SK-N-SH treated with all-trans-retinoic acid at 6 μM for 48 hours (cell line): Measurements from ENCODE around the gene GAREM2.

Source experiments
- ATAC-seq: fragments of 200-7000 bp; cut with Tn5 transposase; 3 replicates; pipeline ENCODE4 v1.9.1; 2020; ENCODE audit warnings: mild to moderate bottlenecking, moderate library complexity
- ARNTL ChIP-seq: fragments of 450-650 bp; formaldehyde crosslinking; IDR thresholded peaks from 2 replicates; pipeline ENCODE4 v1.5.0; 2020; ENCODE audit warnings: low read depth, mild to moderate bottlenecking, moderate library complexity, borderline replicate concordance
- BACH2 ChIP-seq: fragments of 250-450 bp; sonication (Bioruptor Pico); IDR thresholded peaks from 2 replicates; pipeline ENCODE4 v1.9.0; 2021; ENCODE audit warnings: mild to moderate bottlenecking, borderline replicate concordance
- CSDC2 ChIP-seq: fragments of 250-450 bp; sonication (Bioruptor Pico); IDR thresholded peaks from 2 replicates; pipeline ENCODE4 v1.5.0; 2020; ENCODE audit warnings: mild to moderate bottlenecking, moderate library complexity
- ESRRG ChIP-seq: fragments of 250-450 bp; sonication (Bioruptor Pico); IDR thresholded peaks from 2 replicates; pipeline ENCODE4 v1.6.1; 2021; ENCODE audit warnings: mild to moderate bottlenecking
- GLIS3 ChIP-seq: fragments of 250-450 bp; sonication (Bioruptor Pico); IDR thresholded peaks from 2 replicates; pipeline ENCODE4 v1.5.0; 2020; ENCODE audit warnings: mild to moderate bottlenecking, moderate library complexity
- ISL1 ChIP-seq: fragments of 250-450 bp; sonication (Bioruptor Pico); IDR thresholded peaks from 2 replicates; pipeline ENCODE4 v2.1.2; 2022; ENCODE audit warnings: mild to moderate bottlenecking, moderate library complexity
- OSR1 ChIP-seq: fragments of 250-450 bp; sonication (Bioruptor Pico); IDR thresholded peaks from 2 replicates; pipeline ENCODE4 v1.8.0; 2022; ENCODE audit warnings: moderate library complexity, mild to moderate bottlenecking, inconsistent platforms
- PPARA ChIP-seq: fragments of 250-450 bp; sonication (Bioruptor Pico); IDR thresholded peaks from 2 replicates; pipeline ENCODE4 v1.5.0; 2020; ENCODE audit warnings: mild to moderate bottlenecking, borderline replicate concordance
- RARB ChIP-seq: fragments of 250-450 bp; sonication (Bioruptor Pico); IDR thresholded peaks from 2 replicates; pipeline ENCODE4 v1.8.0; 2021; ENCODE audit warnings: mild to moderate bottlenecking, moderate library complexity
- SNAI2 ChIP-seq: fragments of 250-450 bp; sonication (Bioruptor Pico); IDR thresholded peaks from 2 replicates; pipeline ENCODE4 v1.5.0; 2020; ENCODE audit warnings: mild to moderate bottlenecking, moderate library complexity
- TCF4 ChIP-seq: fragments of 250-450 bp; sonication (Bioruptor Pico); IDR thresholded peaks from 2 replicates; pipeline ENCODE4 v1.8.0; 2021; ENCODE audit warnings: mild to moderate bottlenecking, moderate library complexity, borderline replicate concordance
- TOX ChIP-seq: fragments of 250-450 bp; sonication (Bioruptor Pico); IDR thresholded peaks from 2 replicates; pipeline ENCODE4 v1.8.0; 2021; ENCODE audit warnings: mild to moderate bottlenecking, moderate library complexity, borderline replicate concordance
- ZC3H10 ChIP-seq: fragments of 250-450 bp; sonication (Bioruptor Pico); IDR thresholded peaks from 2 replicates; pipeline ENCODE4 v1.5.1; 2021; ENCODE audit warnings: mild to moderate bottlenecking, moderate library complexity
- ZFP3 ChIP-seq: fragments of 250-450 bp; sonication (Bioruptor Pico); IDR thresholded peaks from 2 replicates; pipeline ENCODE4 v1.5.0; 2020; ENCODE audit warnings: mild to moderate bottlenecking, moderate library complexity
- ZFP30 ChIP-seq: fragments of 450-650 bp; formaldehyde crosslinking; IDR thresholded peaks from 2 replicates; pipeline ENCODE4 v1.5.0; 2022; ENCODE audit warnings: mild to moderate bottlenecking, moderate library complexity
- ZNF565 ChIP-seq: fragments of 450-650 bp; formaldehyde crosslinking; conservative IDR thresholded peaks from 2 replicates; pipeline ENCODE4 v1.5.0; 2020; ENCODE audit warnings: low read depth, mild to moderate bottlenecking, moderate library complexity
- ZNF70 ChIP-seq: fragments of 450-650 bp; formaldehyde crosslinking; IDR thresholded peaks from 2 replicates; pipeline ENCODE4 v1.5.0; 2020; ENCODE audit warnings: mild to moderate bottlenecking, moderate library complexity
- ZNF8 ChIP-seq: fragments of 450-650 bp; formaldehyde crosslinking; IDR thresholded peaks from 2 replicates; pipeline ENCODE4 v1.5.0; 2020; ENCODE audit warnings: mild to moderate bottlenecking, moderate library complexity
- TF ChIP-seq, protein P1 (sequence below): fragments of 250-450 bp; sonication (Bioruptor Pico); IDR thresholded peaks from 2 replicates; pipeline ENCODE4 v1.8.0; 2021; ENCODE audit warnings: low read depth, mild to moderate bottlenecking, moderate library complexity, borderline replicate concordance
- TF ChIP-seq, protein P2 (sequence below): fragments of 250-450 bp; sonication (Bioruptor Pico); IDR thresholded peaks from 2 replicates; pipeline ENCODE4 v1.5.1; 2021; ENCODE audit warnings: mild to moderate bottlenecking, moderate library complexity
- TF ChIP-seq, protein P3 (sequence below): fragments of 250-450 bp; sonication (Bioruptor Pico); IDR thresholded peaks from 2 replicates; pipeline ENCODE4 v1.5.0; 2020; ENCODE audit warnings: mild to moderate bottlenecking, moderate library complexity
- TF ChIP-seq, protein P4 (sequence below): fragments of 250-450 bp; sonication (Bioruptor Pico); IDR thresholded peaks from 2 replicates; pipeline ENCODE4 v1.8.0; 2020; ENCODE audit warnings: mild to moderate bottlenecking, moderate library complexity, borderline replicate concordance

Gene GAREM2

DNA sequence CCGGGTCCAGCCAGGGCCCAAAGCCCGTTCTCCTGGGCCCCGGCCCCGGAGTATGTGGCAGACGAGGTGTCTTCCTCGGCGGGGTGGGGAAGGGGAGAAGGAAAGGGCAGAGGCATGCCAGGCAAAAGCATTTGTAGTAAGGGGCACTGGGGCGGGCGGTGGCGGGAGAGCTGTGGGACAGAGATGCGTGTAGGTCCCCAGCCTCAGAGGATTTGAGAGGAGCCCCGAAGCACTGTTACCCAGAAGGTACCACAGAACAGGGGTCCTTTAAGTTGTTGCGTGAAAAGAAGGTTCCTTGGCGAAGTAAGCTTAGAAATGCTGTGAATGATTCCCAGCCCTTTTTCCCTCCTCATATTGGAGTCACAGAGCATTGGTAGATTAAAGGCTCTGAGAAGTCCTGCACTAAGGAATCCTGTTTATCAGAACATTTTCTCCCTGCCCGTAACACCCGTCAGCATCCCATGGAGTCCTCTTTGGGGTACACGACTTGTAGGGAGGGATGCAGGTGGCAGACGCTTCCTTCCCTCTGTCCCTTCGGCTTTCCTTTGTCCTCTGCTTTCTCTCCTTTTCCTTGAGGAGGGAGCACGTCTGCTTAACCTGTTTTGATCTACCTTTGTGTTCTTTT lies 12.5 kb downstream of the GAREM2 start:
- TF ChIP-seq PPARA (CRISPR knock-in tag) (no peak), RARB (CRISPR knock-in tag) (no peak), GLIS3 (CRISPR knock-in tag) (no peak), TOX (no peak), ZNF565 (no peak), ZFP3 (no peak), SNAI2 (CRISPR knock-in tag) (no peak), ZNF70 (CRISPR knock-in tag) (no peak), ESRRG (CRISPR knock-in tag) (no peak)
- TF ChIP-seq, protein P1, sequence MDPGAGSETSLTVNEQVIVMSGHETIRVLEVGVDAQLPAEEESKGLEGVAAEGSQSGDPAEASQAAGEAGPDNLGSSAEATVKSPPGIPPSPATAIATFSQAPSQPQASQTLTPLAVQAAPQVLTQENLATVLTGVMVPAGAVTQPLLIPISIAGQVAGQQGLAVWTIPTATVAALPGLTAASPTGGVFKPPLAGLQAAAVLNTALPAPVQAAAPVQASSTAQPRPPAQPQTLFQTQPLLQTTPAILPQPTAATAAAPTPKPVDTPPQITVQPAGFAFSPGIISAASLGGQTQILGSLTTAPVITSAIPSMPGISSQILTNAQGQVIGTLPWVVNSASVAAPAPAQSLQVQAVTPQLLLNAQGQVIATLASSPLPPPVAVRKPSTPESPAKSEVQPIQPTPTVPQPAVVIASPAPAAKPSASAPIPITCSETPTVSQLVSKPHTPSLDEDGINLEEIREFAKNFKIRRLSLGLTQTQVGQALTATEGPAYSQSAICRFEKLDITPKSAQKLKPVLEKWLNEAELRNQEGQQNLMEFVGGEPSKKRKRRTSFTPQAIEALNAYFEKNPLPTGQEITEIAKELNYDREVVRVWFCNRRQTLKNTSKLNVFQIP (CRISPR knock-in tag), result no peak
- TF ChIP-seq, all 23 proteins: peak for 0
- ATAC-seq, result no peak

DNA sequence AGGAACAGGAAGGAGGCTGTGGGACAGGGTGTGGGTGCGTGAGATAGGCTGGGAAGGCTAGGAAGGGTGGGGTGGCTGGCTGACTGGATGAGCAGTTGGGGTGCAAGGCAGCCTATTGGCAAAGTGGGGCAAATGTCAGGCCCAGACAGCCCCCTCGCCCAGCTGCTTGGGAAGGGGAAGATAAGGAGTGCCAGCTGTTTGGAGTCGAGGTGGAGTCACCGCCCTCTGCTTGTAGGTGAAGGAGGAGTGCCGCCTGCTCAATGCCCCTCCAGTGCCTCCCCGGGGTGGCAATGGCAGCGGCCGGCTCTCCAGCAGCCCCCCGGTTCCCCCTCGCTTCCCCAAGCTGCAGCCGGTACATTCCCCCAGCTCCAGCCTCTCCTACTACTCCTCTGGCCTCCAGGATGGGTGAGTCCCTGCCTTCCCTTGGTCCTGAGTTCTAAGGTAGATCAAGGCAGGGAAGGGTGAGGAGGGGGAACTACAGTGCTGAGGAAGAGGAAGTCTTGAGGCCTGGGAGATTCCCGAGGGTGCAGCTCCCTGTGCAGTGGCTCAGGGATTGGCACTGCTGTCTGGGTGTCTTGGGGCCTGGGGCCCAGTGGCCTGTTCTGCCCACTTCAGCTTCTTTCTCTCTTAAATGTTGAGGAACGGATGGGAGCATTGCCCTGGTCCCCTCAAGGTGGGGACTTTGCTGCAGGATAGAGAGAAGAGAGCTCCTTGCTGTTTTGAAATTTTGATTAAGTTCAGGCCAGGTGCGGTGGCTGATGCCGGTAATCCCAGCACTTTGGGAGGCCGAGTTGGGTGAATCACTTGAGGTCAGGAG lies 13.3 kb downstream of the GAREM2 start:
- TF ChIP-seq ZFP3, result no peak
- no peak for TF ChIP-seq CSDC2 (CRISPR knock-in tag)
- TF ChIP-seq ZNF8, result no peak
- no peak for TF ChIP-seq ARNTL (CRISPR knock-in tag)
- TF ChIP-seq ESRRG (CRISPR knock-in tag), result no peak
- TF ChIP-seq, protein P2, sequence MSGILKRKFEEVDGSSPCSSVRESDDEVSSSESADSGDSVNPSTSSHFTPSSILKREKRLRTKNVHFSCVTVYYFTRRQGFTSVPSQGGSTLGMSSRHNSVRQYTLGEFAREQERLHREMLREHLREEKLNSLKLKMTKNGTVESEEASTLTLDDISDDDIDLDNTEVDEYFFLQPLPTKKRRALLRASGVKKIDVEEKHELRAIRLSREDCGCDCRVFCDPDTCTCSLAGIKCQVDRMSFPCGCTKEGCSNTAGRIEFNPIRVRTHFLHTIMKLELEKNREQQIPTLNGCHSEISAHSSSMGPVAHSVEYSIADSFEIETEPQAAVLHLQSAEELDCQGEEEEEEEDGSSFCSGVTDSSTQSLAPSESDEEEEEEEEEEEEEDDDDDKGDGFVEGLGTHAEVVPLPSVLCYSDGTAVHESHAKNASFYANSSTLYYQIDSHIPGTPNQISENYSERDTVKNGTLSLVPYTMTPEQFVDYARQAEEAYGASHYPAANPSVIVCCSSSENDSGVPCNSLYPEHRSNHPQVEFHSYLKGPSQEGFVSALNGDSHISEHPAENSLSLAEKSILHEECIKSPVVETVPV, result no peak
- TF ChIP-seq ZFP30 (CRISPR knock-in tag), result no peak
- no peak for TF ChIP-seq RARB (CRISPR knock-in tag)
- TF ChIP-seq, protein P3, sequence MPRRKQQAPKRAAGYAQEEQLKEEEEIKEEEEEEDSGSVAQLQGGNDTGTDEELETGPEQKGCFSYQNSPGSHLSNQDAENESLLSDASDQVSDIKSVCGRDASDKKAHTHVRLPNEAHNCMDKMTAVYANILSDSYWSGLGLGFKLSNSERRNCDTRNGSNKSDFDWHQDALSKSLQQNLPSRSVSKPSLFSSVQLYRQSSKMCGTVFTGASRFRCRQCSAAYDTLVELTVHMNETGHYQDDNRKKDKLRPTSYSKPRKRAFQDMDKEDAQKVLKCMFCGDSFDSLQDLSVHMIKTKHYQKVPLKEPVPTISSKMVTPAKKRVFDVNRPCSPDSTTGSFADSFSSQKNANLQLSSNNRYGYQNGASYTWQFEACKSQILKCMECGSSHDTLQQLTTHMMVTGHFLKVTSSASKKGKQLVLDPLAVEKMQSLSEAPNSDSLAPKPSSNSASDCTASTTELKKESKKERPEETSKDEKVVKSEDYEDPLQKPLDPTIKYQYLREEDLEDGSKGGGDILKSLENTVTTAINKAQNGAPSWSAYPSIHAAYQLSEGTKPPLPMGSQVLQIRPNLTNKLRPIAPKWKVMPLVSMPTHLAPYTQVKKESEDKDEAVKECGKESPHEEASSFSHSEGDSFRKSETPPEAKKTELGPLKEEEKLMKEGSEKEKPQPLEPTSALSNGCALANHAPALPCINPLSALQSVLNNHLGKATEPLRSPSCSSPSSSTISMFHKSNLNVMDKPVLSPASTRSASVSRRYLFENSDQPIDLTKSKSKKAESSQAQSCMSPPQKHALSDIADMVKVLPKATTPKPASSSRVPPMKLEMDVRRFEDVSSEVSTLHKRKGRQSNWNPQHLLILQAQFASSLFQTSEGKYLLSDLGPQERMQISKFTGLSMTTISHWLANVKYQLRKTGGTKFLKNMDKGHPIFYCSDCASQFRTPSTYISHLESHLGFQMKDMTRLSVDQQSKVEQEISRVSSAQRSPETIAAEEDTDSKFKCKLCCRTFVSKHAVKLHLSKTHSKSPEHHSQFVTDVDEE (CRISPR knock-in tag), result no peak
- TF ChIP-seq ZNF565, result no peak
- TF ChIP-seq PPARA (CRISPR knock-in tag), result no peak
- TF ChIP-seq, protein P4, sequence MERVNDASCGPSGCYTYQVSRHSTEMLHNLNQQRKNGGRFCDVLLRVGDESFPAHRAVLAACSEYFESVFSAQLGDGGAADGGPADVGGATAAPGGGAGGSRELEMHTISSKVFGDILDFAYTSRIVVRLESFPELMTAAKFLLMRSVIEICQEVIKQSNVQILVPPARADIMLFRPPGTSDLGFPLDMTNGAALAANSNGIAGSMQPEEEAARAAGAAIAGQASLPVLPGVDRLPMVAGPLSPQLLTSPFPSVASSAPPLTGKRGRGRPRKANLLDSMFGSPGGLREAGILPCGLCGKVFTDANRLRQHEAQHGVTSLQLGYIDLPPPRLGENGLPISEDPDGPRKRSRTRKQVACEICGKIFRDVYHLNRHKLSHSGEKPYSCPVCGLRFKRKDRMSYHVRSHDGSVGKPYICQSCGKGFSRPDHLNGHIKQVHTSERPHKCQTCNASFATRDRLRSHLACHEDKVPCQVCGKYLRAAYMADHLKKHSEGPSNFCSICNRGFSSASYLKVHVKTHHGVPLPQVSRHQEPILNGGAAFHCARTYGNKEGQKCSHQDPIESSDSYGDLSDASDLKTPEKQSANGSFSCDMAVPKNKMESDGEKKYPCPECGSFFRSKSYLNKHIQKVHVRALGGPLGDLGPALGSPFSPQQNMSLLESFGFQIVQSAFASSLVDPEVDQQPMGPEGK (CRISPR knock-in tag), result no peak
- no peak for TF ChIP-seq ZNF70 (CRISPR knock-in tag)
- TF ChIP-seq ZC3H10 (CRISPR knock-in tag), result no peak
- TF ChIP-seq GLIS3 (CRISPR knock-in tag), result no peak
- TF ChIP-seq ISL1 (CRISPR knock-in tag), result no peak
- no peak for TF ChIP-seq OSR1
- no peak for TF ChIP-seq SNAI2 (CRISPR knock-in tag)
- TF ChIP-seq TCF4 (CRISPR knock-in tag), result no peak
- TF ChIP-seq BACH2 (CRISPR knock-in tag), result no peak
- TF ChIP-seq, all 23 proteins: peak for 0
- no peak for ATAC-seq

DNA sequence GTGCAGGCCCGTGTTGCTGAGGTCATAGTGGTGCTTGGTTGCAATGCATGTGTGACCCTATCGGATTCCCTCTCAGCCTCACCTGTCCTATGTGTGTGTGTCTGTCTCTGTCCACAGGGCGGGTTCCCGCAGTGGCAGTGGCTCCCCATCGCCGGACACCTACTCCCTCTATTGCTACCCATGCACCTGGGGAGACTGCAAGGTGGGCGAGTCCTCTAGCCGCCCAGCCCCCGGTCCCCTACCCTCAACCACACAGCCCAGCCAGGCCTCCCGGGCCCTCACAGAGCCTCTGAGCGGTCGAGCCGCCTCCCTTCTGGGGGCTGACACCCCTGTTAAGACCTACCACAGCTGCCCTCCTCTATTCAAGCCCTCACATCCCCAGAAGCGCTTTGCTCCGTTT lies 14.2 kb downstream of the GAREM2 start:
- no peak for ATAC-seq
- TF ChIP-seq PPARA (CRISPR knock-in tag) (no peak), CSDC2 (CRISPR knock-in tag) (no peak), SNAI2 (CRISPR knock-in tag) (no peak), BACH2 (CRISPR knock-in tag) (no peak), ZNF565 (no peak), ZC3H10 (CRISPR knock-in tag) (no peak), ZFP3 (no peak), TCF4 (CRISPR knock-in tag) (no peak), ZNF8 (no peak), ZFP30 (CRISPR knock-in tag) (no peak), TOX (no peak), RARB (CRISPR knock-in tag) (no peak), ZNF70 (CRISPR knock-in tag) (no peak), ARNTL (CRISPR knock-in tag) (no peak), ISL1 (CRISPR knock-in tag) (no peak)
